Mesothelial cell of epicardium (in vitro differentiated cells): ENCODE results near the gene ACTC1. TPM values are rescaled to one million over a fixed set of nuclear protein-coding genes. Genes with fewer than 3 reads are reported as not detected.
"Not testable (repeated sequence)": the region's sequence is repeated elsewhere in the genome, so short reads cannot be mapped to it uniquely, and the experiment has no call there.

ENCODE experiments used
- DNase-seq, 2 experiments: peaks; one replicate each; pipeline ENCODE4 v3.0.0; 2021; ENCODE audit warnings: low spot score in 2 of 2; ENCODE audit not compliant: unreplicated experiment in 2 of 2
- H3K27ac Mint-ChIP-seq: 2 replicates; pipeline ENCODE4 v1.8.0; 2021; ENCODE audit warnings: mixed read lengths
- H3K27me3 Mint-ChIP-seq: 2 replicates; pipeline ENCODE4 v1.8.0; 2021; ENCODE audit warnings: low read depth, mixed read lengths
- H3K36me3 Mint-ChIP-seq: 2 replicates; pipeline ENCODE4 v1.8.0; 2021; ENCODE audit warnings: mixed read lengths
- H3K4me1 Mint-ChIP-seq: 2 replicates; pipeline ENCODE4 v1.8.0; 2021; ENCODE audit warnings: mixed read lengths
- H3K4me3 Mint-ChIP-seq: 2 replicates; pipeline ENCODE4 v1.8.0; 2021; ENCODE audit warnings: mild to moderate bottlenecking, moderate library complexity, mixed read lengths
- H3K9me3 Mint-ChIP-seq: 2 replicates; pipeline ENCODE4 v1.8.0; 2021; ENCODE audit warnings: mixed read lengths
- total RNA-seq: library from RNA; stranded (reverse); gene quantifications from 3 replicates; pipeline ENCODE4 v1.2.1, GENCODE V29; 2021
- TF ChIP-seq, protein P1 (sequence below): fragments of 200-600 bp; sonication (generic); IDR thresholded peaks from one replicate; pipeline ENCODE4 v1.5.0; 2021; ENCODE audit warnings: antibody characterized with exemption; ENCODE audit not compliant: unreplicated experiment

ACTC1 gene
- total RNA-seq, 1 donor from 2014 or later, result 5.4 TPM

DNA sequence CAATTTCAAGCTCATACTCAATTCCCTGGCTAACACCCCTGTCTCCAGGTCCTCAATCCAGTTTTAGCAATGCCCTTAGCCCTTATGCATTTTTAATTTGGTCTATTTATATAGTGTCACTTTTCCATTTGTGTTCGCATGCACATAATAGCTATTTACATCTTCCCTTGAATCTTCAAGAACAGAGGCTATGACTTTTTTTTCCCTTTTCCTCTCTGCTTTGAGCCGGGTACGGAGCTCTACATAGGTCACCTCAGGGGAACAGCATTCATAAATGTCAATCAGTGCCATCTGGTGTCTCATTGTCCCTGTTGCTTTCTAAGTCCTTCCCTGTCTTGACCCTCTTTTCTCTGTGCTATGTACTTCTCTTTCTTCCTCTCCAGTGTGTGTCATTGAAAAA lies 26.5 kb upstream of the ACTC1 start:
- Mint-ChIP-seq H3K27me3 (no peaks in the 10 kb centered on the region), H3K36me3 (no peaks in the 10 kb centered on the region), H3K4me3 (no peak overlapping the region), H3K9me3 (no peaks in the 10 kb centered on the region), H3K27ac (no peak overlapping the region), H3K4me1 (no peaks in the 10 kb centered on the region)
- no peak for DNase-seq
- TF ChIP-seq, protein P1, sequence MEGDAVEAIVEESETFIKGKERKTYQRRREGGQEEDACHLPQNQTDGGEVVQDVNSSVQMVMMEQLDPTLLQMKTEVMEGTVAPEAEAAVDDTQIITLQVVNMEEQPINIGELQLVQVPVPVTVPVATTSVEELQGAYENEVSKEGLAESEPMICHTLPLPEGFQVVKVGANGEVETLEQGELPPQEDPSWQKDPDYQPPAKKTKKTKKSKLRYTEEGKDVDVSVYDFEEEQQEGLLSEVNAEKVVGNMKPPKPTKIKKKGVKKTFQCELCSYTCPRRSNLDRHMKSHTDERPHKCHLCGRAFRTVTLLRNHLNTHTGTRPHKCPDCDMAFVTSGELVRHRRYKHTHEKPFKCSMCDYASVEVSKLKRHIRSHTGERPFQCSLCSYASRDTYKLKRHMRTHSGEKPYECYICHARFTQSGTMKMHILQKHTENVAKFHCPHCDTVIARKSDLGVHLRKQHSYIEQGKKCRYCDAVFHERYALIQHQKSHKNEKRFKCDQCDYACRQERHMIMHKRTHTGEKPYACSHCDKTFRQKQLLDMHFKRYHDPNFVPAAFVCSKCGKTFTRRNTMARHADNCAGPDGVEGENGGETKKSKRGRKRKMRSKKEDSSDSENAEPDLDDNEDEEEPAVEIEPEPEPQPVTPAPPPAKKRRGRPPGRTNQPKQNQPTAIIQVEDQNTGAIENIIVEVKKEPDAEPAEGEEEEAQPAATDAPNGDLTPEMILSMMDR, result no peak

DNA sequence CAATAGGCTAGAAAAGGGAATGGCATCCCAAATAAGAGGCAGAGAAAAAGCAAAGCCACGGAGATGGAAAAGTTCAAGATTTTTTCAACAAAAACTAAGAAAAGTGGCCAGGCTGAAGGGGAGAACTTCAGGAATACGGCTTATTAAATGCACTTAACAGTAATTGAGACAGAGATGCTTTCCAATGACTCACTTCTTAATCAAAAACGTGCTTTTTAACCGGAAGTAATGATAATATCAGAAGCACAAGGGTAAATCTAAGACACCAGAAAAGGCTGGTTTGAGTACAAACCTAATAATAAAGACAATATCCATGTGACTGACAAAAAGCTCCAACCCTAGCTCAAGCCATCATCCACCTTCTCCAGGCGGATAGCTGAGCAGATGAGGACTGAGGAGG lies 24.8 kb upstream of the ACTC1 start:
- Mint-ChIP-seq H3K27me3 (no peaks in the 10 kb centered on the region), H3K36me3 (no peaks in the 10 kb centered on the region), H3K27ac (no peak overlapping the region), H3K4me3 (no peak overlapping the region), H3K4me1 (no peaks in the 10 kb centered on the region), H3K9me3 (peaks cover 2% of the 10 kb centered on the region)
- TF ChIP-seq, protein P1, result no peak
- no peak for DNase-seq

- peaks cover 8% of the 10 kb centered on the region for H3K9me3 Mint-ChIP-seq
- peaks cover 3% of the 10 kb centered on the region for H3K4me1 Mint-ChIP-seq
- no peaks in the 10 kb centered on the region for H3K27me3 Mint-ChIP-seq
- no peak overlapping the region for H3K27ac Mint-ChIP-seq
- H3K36me3 Mint-ChIP-seq, result no peaks in the 10 kb centered on the region
- no peak overlapping the region for H3K4me3 Mint-ChIP-seq
- TF ChIP-seq, protein P1, result no peak
- DNase-seq, result no peak
Observed at GRCh38 chr15:34818526-34818925, 23.2 kb upstream of the ACTC1 start.

DNA sequence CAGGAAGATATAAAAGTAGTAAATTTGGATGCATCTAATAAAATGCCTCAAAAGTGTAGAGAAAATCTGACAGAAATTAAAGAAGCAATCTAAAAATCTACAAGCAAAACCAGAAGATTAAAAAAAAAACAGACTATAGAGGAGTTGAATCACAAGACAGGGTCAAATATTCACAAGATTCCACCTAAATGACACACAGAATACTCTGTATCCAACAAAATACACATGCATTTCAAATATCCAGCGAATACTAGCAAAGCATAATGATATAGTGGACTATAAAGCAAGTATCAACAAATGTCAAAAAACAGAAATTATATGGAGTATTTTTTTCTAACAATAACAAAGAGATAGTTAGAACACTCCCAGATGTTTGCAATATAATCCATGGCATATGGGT lies 20.5 kb upstream of the ACTC1 start:
- Mint-ChIP-seq H3K9me3 (peaks cover 8% of the 10 kb centered on the region), H3K36me3 (no peaks in the 10 kb centered on the region), H3K27ac (no peak overlapping the region), H3K4me3 (no peak overlapping the region), H3K27me3 (no peaks in the 10 kb centered on the region), H3K4me1 (peaks cover 10% of the 10 kb centered on the region)
- TF ChIP-seq, protein P1, result no peak
- DNase-seq, result no peak

DNA sequence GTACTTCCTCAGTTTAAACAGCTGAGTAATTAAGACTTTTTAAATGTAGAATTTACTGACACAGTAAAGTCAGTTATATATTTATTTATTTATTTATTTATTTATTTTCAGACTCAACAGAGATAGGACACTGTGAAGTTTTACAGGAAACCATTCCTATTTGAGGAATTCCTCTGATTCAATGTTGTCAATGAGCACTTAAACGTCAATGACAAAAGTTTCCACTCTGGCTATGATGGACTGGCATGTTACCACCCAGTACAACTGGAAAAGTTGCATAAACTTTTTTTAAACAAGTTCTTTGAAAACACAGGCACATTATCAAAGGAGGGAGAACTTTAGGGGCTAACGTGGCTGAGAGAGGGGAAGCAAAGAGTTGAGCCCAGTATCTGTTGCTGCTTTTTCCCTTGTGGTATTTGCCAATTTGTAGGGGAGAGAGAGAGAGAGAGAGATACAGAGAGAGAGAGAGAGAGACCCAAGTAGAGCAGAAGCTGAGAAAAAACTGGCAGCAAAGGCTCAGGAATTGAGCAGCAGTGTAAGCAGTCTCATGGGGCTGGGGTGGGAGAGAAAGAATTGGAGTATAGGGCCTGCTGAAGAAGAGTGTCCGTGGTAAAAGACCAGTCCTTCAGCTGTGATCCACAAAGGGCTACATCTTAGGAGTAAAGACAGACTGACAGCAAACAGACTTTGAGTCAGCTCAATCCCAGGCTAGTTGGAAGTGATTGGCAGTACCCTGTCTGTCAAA lies 18.3 kb upstream of the ACTC1 start:
- H3K4me1 Mint-ChIP-seq, result peaks cover 10% of the 10 kb centered on the region
- no peak overlapping the region for H3K27ac Mint-ChIP-seq
- no peak overlapping the region for H3K4me3 Mint-ChIP-seq
- TF ChIP-seq, protein P1, result no peak
- H3K9me3 Mint-ChIP-seq, result peaks cover 15% of the 10 kb centered on the region
- no peaks in the 10 kb centered on the region for H3K36me3 Mint-ChIP-seq
- no peaks in the 10 kb centered on the region for H3K27me3 Mint-ChIP-seq
- no peak for DNase-seq

- H3K27me3 Mint-ChIP-seq, H3K36me3 Mint-ChIP-seq, H3K27ac Mint-ChIP-seq, H3K4me3 Mint-ChIP-seq, DNase-seq: not testable (repeated sequence)
- Mint-ChIP-seq H3K4me1 (peaks cover 10% of the 10 kb centered on the region), H3K9me3 (peaks cover 19% of the 10 kb centered on the region)
Observed at GRCh38 chr15:34812868-34813365, 17.6 kb upstream of the ACTC1 start.
